Neural progenitor cell (in vitro differentiated cells): ENCODE data around the gene ECPAS. TPM values are rescaled to one million over a fixed set of nuclear protein-coding genes. Genes with fewer than 3 reads are reported as not detected.
"Not testable (repeated sequence)": the region's sequence is repeated elsewhere in the genome, so short reads cannot be mapped to it uniquely, and the experiment has no call there.

Experiments
- DNase-seq: peaks from one replicate; pipeline ENCODE4 v3.0.0-alpha.2; 2016; ENCODE audit warnings: low spot score
- H2AFZ ChIP-seq: fragments of 200-600 bp; sonication (generic); replicated peaks from 2 replicates; pipeline ENCODE4 v1.6.1; 2016; ENCODE audit warnings: antibody characterized with exemption
- H3F3A ChIP-seq: fragments of 200-600 bp; sonication (generic); 2 replicates; pipeline ENCODE4 v1.6.1; 2016; ENCODE audit warnings: antibody characterized with exemption, low read depth
- H3K27ac ChIP-seq: fragments of 200-600 bp; sonication (generic); 2 replicates; pipeline ENCODE4 v1.5.1; 2016; ENCODE audit warnings: mild to moderate bottlenecking
- H3K27me3 ChIP-seq: fragments of 200-600 bp; sonication (generic); 2 replicates; pipeline ENCODE4 v1.6.1; 2016; ENCODE audit warnings: mild to moderate bottlenecking, moderate library complexity
- H3K36me3 ChIP-seq: fragments of 200-600 bp; sonication (generic); 2 replicates; pipeline ENCODE4 v1.5.1; 2016
- H3K4me1 ChIP-seq: fragments of 200-600 bp; sonication (generic); 2 replicates; pipeline ENCODE4 v1.6.1; 2016; ENCODE audit warnings: mixed run types
- H3K4me2 ChIP-seq: fragments of 200-600 bp; sonication (generic); 2 replicates; pipeline ENCODE4 v1.6.1; 2016
- H3K4me3 ChIP-seq: fragments of 200-600 bp; sonication (generic); 2 replicates; pipeline ENCODE4 v1.5.1; 2016
- H3K79me2 ChIP-seq: fragments of 200-600 bp; sonication (generic); 2 replicates; pipeline ENCODE4 v1.6.1; 2016; ENCODE audit warnings: low read depth
- H3K9ac ChIP-seq: fragments of 200-600 bp; sonication (generic); 2 replicates; pipeline ENCODE4 v1.6.1; 2016
- H3K9me3 ChIP-seq: fragments of 200-600 bp; sonication (generic); 2 replicates; pipeline ENCODE4 v1.5.1; 2016; ENCODE audit warnings: low read depth
- H4K20me1 ChIP-seq: fragments of 200-600 bp; sonication (generic); 2 replicates; pipeline ENCODE4 v1.6.1; 2016; ENCODE audit warnings: low read depth
- H3K27ac Mint-ChIP-seq: 3 replicates; pipeline ENCODE4 v1.8.0; 2021; ENCODE audit warnings: mixed read lengths
- H3K27me3 Mint-ChIP-seq: 2 replicates; pipeline ENCODE4 v1.8.0; 2022; ENCODE audit warnings: low read depth, mild to moderate bottlenecking, inconsistent platforms, moderate library complexity, mixed read lengths; ENCODE audit not compliant: insufficient read depth
- H3K36me3 Mint-ChIP-seq: 3 replicates; pipeline ENCODE4 v1.8.0; 2021; ENCODE audit warnings: mixed read lengths
- H3K4me1 Mint-ChIP-seq: 3 replicates; pipeline ENCODE4 v1.8.0; 2021; ENCODE audit warnings: mixed read lengths
- H3K4me3 Mint-ChIP-seq: 3 replicates; pipeline ENCODE4 v1.8.0; 2021; ENCODE audit warnings: mild to moderate bottlenecking, moderate library complexity, mixed read lengths
- H3K9me3 Mint-ChIP-seq: 3 replicates; pipeline ENCODE4 v1.8.0; 2020; ENCODE audit warnings: mixed read lengths
- CTCF ChIP-seq: fragments of 200-600 bp; sonication (generic); IDR thresholded peaks from 2 replicates; pipeline ENCODE4 v1.5.1; 2017; ENCODE audit warnings: antibody characterized with exemption, mild to moderate bottlenecking
- EZH2 ChIP-seq: fragments of 200-600 bp; sonication (generic); IDR thresholded peaks from 2 replicates; pipeline ENCODE4 v1.6.1; 2017; ENCODE audit warnings: antibody characterized with exemption, mild to moderate bottlenecking, moderate library complexity
- EZH2phosphoT487 ChIP-seq: fragments of 200-600 bp; sonication (generic); IDR thresholded peaks from 2 replicates; pipeline ENCODE4 v1.6.1; 2017; ENCODE audit warnings: antibody characterized with exemption
- total RNA-seq: library from RNA; depleted of rRNA; stranded (reverse); fragments of >200 nt; gene quantifications from 2 replicates; pipeline ENCODE4 v1.2.3, GENCODE V29; 2015; ENCODE audit warnings: low replicate concordance

ECPAS gene
- total RNA-seq, 1 donor from 2014 or later: 59.2 TPM

- H3K9me3 Mint-ChIP-seq: no peaks in the 10 kb centered on the region
- H3K36me3 Mint-ChIP-seq: no peaks in the 10 kb centered on the region
- H3K4me2 ChIP-seq: no peak overlapping the region
- no peaks in the 10 kb centered on the region for H3K27me3 Mint-ChIP-seq
- H3K27me3 ChIP-seq: no peaks in the 10 kb centered on the region
- no peaks in the 10 kb centered on the region for H3K4me1 Mint-ChIP-seq
- no peak overlapping the region for H3K9ac ChIP-seq
- no peak overlapping the region for H2AFZ ChIP-seq
- no peak for DNase-seq
- H3K27ac ChIP-seq: no peak overlapping the region
- H3K79me2 ChIP-seq: no peaks in the 10 kb centered on the region
- no peaks in the 10 kb centered on the region for H4K20me1 ChIP-seq
- no peak overlapping the region for H3K4me3 ChIP-seq
- no peaks in the 10 kb centered on the region for H3K36me3 ChIP-seq
- no peak overlapping the region for H3K27ac Mint-ChIP-seq
- H3K4me3 Mint-ChIP-seq: no peak overlapping the region
- no peaks in the 10 kb centered on the region for H3K9me3 ChIP-seq
- no peaks in the 10 kb centered on the region for H3F3A ChIP-seq
- no peak for TF ChIP-seq EZH2phosphoT487
- no peak for TF ChIP-seq EZH2
- no peak for TF ChIP-seq CTCF
- H3K4me1 ChIP-seq: no peaks in the 10 kb centered on the region
Observed at GRCh38 chr9:111349766-111350165, 134.4 kb downstream of the ECPAS start.

GRCh38 chr9:111348821-111349271 lies 135.3 kb downstream of the ECPAS start:
- Histone ChIP-seq H3K27ac (no peak overlapping the region), H4K20me1 (no peaks in the 10 kb centered on the region), H3K79me2 (no peaks in the 10 kb centered on the region), H2AFZ (no peak overlapping the region), H3K9me3 (no peaks in the 10 kb centered on the region), H3K4me3 (no peak overlapping the region), H3K36me3 (no peaks in the 10 kb centered on the region), H3K27me3 (no peaks in the 10 kb centered on the region), H3F3A (no peaks in the 10 kb centered on the region), H3K4me1 (no peaks in the 10 kb centered on the region), H3K9ac (no peak overlapping the region), H3K4me2 (no peak overlapping the region)
- Mint-ChIP-seq H3K9me3 (no peaks in the 10 kb centered on the region), H3K4me1 (no peaks in the 10 kb centered on the region), H3K4me3 (no peak overlapping the region), H3K36me3 (no peaks in the 10 kb centered on the region), H3K27ac (no peak overlapping the region), H3K27me3 (no peaks in the 10 kb centered on the region)
- DNase-seq: no peak
- TF ChIP-seq CTCF (no peak), EZH2 (no peak), EZH2phosphoT487 (no peak)

- peak overlapping the region; percentile 38 for H2AFZ ChIP-seq
- H3K36me3 Mint-ChIP-seq, H3K4me1 ChIP-seq, H3K27ac ChIP-seq, H3K36me3 ChIP-seq, H3K9me3 Mint-ChIP-seq, H3K4me3 Mint-ChIP-seq, H3F3A ChIP-seq, H3K27me3 ChIP-seq, H3K4me3 ChIP-seq, H4K20me1 ChIP-seq, H3K9ac ChIP-seq, H3K27ac Mint-ChIP-seq, H3K27me3 Mint-ChIP-seq, H3K9me3 ChIP-seq, H3K4me1 Mint-ChIP-seq, H3K4me2 ChIP-seq, H3K79me2 ChIP-seq, DNase-seq: not testable (repeated sequence)
Observed at GRCh38 chr9:111334318-111334863, 149.8 kb downstream of the ECPAS start.

- Histone ChIP-seq H4K20me1 (no peaks in the 10 kb centered on the region), H3K27ac (no peak within 1 kb of the TSS), H3K27me3 (no peaks in the 10 kb centered on the region), H3K79me2 (no peaks in the 10 kb centered on the region), H3K36me3 (no peaks in the 10 kb centered on the region), H3K4me1 (no peaks in the 10 kb centered on the region), H3K9me3 (no peaks in the 10 kb centered on the region), H2AFZ (no peak within 1 kb of the TSS), H3F3A (no peaks in the 10 kb centered on the region), H3K4me3 (no peak within 1 kb of the TSS), H3K9ac (no peak within 1 kb of the TSS), H3K4me2 (no peak within 1 kb of the TSS)
- no peaks in the 10 kb centered on the region for H3K36me3 Mint-ChIP-seq
- H3K4me1 Mint-ChIP-seq: no peaks in the 10 kb centered on the region
- TF ChIP-seq EZH2phosphoT487: no peak
- TF ChIP-seq CTCF: no peak
- H3K9me3 Mint-ChIP-seq: no peaks in the 10 kb centered on the region
- no peak within 1 kb of the TSS for H3K27ac Mint-ChIP-seq
- no peak within 1 kb of the TSS for H3K4me3 Mint-ChIP-seq
- H3K27me3 Mint-ChIP-seq: no peaks in the 10 kb centered on the region
- DNase-seq: no peak
Observed at GRCh38 chr9:111330124-111330523, 154.1 kb downstream of the ECPAS start, which contains the start of gene OR2K2. TSS of gene OR2K2 (minus strand) at chr9:111330224. CDS start at chr9:111328433, 1,791 bp downstream.
